Right renal cortex interstitium (tissue), 3 donors: ENCODE data around the gene ITPK1. TPM values are rescaled to one million over a fixed set of nuclear protein-coding genes. Genes with fewer than 3 reads are reported as not detected.

Source experiments
- DNase-seq, 3 donors: peaks; one replicate each; pipeline ENCODE4 v3.0.0-alpha.2; 2013; ENCODE audit warnings: low read depth in 3 of 3, low spot score in 2 of 3
- polyA plus RNA-seq, 3 donors: library from polyadenylated mRNA; unstranded; fragments of 120-200 nt; gene quantifications; one replicate each; pipeline ENCODE4 v1.2.1, GENCODE V29; 2013; ENCODE audit not compliant: insufficient read length in 3 of 3

Gene ITPK1
- polyA plus RNA-seq, 3 donors, result 28.5 to 33.7 (median 29.7) TPM

DNA sequence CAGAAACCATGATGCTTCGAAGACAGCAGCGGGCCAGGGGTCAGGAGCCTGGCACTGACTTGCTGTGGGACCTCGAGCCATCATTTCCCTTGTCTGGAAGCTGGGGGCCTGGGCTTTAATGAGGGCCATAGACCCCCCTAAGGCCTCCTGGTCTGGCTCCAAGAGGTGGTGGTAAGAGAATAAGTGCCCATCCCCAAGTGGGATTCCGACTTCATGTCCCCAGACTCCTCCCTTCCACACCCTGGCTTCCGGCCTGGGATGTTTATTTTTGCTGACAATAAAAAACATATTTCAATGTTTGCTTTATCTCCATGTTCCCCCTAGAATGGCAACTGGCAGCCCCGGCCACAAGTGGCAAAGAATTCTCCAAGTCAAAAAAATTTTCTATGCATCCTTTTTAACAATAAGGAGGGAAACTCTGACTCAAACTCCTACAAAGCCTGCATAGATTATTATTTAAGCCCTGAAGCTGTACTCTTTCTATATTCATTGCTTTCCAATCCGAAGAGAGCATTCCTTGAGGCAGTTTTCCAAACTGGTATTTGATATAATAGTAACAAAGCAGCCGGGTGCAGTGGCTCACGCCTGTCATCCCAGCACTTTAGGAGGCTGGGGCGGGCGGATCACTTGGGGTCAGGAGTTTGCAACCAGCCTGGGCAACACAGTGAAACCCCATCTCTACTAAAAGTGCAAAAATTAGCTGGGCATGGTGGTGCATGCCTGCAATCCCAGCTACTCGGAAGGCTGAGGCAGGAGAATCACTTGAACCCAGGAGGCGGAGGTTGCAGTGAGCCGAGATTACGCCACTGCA is 84.0 kb downstream of the ITPK1 start:
- no peak for DNase-seq

DNA sequence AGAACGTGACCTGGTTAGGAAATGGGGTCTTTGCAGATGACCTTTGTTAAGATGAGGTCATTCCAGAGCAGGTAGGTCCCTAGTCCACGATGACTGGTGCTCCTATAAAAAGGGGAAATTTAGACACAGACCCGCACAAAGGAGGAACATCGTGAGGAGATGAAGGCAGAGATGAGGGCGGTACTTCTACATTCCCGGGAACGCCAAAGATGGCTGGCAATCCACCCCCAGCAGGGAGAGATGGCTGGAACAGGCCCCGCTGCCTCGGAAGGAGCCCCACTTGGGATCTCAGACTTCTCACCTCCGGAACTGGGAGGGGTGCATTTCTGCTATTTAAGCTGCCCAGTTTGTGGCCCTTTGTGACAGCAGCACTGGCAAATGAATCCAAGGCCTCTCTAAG is 85.0 kb downstream of the ITPK1 start:
- no peak for DNase-seq

DNA sequence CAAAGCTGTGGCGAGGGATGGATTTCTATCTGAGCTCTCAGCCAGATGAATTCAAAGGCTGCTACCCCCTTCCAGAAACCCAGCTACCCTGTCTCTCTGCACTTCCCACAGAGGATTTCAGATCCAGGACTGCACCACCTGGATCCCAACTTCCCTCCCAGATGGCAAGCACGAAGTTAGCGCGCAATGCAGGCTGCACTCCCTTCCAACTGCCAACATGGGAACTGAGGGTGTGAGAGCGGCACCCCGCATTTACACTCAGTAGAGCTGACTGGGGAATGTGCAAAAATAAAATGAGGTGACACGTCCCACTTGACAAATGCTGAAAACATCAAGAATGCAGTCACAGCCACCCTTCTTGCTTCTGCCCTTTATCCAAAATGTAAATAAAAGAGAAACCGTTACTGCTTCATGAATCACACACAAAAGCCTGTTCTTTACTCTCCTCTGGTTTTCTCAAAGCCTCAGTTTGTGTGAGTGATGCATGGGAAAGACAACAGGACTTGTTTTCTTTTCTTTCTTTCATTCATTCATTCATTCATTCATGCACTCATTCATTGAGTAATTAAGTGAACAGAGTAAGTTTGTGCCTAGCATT is 85.7 kb downstream of the ITPK1 start:
- no peak for DNase-seq

DNA sequence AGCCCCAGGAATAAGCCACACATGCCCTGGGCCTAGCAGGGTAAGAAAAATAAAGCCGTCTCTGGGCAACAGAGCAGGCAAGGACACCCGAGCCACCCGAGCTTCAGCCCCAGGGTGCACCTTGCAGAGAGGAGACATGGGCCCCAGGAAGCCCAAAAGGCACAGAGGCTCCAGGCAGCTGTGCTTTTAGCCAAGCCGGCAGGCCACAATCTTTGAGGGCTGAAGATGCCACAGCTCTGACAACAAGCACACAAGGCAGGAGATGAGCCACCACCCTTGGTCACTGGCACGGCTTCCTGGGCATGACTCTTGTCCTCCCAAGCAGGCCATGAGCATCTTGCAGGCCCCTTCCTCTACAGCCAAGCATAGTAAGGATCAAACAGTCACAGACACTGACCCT is 86.3 kb downstream of the ITPK1 start:
- DNase-seq, result no peak

DNA sequence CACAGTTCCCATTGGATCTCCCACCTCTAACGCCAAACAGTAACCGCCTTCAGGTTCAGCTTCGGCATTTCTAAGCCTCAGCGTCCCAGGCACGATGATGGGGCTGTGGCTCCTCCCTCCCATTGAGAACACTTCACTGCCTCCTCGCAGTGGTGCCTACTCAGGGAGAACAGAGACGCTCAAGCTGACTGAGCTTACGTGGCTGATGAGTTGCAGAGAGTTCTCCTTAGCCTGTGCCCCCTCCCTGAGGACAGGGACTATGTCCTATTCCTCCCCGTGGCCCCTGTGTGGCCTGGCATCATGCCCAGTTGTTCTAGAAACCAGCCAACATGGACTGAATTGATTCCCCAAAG is 87.0 kb downstream of the ITPK1 start:
- no peak for DNase-seq

DNA sequence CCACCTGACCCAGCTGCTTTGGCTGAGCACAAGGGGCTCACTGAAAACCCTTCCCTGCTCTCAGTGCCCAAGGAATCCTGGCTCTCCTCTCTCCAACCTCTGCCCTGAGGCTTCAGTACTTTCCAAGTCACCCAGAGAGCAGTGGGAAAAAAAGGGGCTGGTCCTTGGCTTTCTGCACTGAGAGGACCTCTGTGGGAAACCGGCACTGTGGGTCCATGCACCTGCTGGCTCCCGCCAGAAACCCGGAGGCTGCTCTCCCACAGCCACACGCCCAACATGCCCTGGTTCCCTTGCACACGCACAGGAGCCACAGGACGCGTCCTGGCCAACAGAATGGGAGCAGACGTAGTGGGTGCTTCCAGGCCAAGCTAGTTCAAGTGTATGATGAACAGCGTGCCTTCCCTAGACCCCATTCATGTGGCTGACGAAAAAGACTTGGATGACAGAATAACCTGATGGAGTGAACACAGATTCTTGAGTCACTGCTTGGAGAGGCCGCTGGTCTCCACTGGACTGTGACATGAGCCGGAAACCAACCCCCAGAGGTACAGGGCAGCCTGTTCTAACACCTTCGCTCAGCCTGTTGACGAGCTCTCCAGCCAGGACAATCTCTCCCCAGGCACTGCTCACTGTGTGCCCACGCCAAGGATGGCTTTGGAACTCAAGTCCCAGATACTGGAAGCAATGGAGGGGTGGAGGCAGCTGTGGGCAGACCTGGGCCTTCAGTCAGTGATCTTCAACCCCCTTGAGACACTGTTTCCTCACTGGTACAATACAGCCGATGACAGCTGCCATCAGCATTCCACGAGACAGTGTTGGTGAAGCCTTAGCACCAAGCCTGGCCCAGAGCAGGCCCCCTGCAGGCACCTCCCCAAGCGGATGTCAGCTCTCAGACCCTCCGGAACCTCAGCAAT is 87.7 kb downstream of the ITPK1 start:
- no peak for DNase-seq

DNA sequence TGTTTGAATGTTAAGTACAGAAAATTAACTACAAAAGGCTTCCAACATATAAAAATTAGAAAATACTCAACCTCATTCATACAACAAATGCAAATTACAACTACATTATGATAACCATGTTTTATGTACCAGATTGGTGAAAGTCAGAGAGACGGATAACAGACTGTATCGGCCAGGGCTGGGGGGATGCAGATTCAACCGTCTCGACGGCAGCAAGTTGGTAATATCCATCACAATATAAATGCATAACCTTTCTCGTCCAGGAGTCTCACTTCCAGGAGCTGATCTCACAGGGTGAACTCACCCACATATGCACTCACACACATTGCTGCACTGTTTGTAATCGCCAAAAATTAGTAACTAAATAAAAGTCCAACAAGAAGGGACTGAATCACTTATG is 89.4 kb downstream of the ITPK1 start:
- DNase-seq, result no peak

DNA sequence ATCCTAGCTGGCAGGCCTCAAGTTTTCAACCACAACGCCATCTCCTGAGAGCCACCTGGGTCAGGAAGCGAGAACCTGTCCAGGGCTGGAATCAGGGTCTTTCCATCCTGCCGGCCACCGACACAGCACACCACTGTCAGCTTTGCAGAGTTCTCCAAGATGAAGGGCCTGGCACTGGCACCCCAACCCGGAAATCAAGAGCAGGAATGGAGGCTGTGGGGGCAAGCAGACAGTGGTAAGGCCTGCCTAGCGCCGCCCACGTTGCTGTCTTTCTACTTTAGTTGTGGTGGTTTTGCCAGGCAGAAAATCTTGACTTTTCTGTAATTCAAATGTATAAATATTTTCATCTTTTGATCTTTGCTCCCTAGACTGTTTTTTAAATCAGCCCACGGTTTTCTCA is 90.7 kb downstream of the ITPK1 start:
- DNase-seq, result no peak

DNA sequence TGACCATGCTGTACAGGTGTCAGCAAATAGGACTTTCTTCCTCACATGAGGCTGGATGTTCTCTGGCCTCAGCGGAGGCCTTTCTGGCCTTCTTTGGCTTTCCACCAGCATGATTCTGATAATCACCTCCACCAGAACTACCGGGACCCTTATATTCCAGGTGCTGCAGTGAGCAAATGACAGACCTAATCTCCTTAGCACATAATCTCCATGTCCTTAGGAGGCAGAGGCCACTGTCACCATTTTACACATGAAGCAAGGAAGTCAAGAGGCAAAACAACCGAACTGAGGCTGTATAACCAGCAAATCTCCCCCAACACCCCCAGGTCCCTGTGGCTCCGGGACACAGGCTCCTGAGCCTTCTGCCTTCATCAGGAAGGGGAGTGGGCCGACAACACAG is 91.2 kb downstream of the ITPK1 start:
- DNase-seq, result no peak

DNA sequence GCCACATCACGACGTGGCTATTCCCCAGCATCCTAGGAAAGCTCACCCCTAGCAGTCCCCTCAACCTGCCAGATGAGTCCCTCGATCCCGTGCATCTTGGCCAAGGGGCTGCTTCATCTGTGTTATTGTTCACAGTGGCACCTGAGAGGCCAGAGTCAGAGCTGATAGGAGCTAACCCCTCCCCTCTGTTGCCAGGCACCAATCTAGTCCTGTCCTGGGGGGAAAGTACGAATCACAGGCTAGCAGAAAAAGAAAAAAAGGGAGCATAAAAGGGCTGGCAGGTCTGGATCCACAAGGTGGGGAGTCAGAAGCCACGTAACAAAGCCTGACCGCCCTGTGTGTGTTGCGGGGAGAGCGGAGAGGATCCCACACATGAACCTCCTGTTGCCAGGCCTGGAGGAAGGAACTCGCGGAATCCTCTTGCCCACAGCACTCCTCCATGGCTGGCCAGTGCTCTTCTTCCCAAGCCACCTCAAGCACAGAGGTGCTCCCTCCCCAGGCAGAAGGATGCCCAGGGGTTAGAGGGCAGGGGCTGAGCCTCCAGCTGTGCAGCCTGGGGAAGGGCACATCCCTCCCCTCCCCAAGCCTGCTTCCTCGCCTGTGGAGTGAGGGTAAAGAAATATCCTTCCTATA is 91.8 kb downstream of the ITPK1 start:
- DNase-seq, result no peak

DNA sequence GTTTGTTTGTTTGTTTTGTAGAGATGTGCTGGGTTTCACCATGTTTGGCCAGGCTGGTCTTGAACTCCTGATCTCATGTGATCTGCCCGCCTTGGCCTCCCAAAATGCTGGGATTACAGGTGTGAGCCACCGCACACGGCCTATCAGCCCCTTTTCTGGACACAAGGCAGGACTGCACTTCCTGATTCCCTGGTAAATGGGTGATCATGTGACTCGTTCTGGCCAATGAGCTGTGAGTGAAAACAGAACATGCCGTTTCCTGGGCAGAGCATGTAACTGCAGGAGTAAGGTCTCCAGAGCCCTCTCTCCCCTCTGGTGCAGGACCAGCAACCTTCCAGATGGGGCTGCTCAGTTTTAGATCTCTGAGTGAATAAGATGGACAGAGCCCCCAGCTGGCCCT is 92.7 kb downstream of the ITPK1 start:
- no peak for DNase-seq

DNA sequence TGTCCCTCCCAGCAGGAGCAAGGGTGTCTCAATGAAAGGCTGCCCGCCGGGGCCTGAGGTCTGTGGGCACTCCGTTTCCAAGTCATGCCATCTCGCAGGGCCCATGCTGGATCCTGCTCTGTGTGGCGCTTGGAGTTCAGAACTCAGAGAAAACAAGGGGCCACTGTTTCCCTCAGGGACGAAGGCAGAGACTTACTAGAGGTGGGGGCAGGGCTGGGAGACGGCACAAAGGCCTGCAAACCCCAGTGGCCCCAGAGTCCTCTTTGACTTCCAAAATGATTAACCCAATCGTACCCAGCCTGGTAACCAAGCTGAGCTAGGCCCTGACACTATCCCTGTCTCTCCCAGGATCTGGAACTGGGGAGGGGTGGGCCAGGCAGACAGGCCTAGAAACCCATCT is 95.8 kb downstream of the ITPK1 start:
- DNase-seq, result no peak

DNA sequence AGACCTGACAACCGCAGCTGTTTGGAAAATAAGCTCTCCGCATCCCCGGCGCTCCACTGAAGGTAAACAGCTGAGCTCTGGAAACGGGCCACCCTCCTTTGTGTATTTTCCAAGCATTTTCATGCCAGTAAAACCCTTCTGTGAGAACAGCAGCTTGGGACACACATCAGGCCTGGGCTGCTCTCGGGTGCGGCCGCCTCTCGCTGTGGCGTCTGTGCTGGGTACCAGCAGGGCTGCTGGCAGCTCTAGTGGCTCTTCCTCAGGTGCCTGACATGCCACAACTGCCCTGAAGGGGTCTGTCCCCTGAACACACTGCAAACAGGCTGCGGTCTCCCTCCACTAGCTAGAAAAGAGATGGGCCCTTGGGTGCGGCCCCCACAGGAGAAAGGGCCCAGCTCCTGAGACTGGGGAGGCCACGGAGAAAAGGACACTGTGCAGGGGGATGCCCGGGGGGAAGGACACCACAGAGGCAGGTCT is 96.3 kb downstream of the ITPK1 start:
- no peak for DNase-seq

DNA sequence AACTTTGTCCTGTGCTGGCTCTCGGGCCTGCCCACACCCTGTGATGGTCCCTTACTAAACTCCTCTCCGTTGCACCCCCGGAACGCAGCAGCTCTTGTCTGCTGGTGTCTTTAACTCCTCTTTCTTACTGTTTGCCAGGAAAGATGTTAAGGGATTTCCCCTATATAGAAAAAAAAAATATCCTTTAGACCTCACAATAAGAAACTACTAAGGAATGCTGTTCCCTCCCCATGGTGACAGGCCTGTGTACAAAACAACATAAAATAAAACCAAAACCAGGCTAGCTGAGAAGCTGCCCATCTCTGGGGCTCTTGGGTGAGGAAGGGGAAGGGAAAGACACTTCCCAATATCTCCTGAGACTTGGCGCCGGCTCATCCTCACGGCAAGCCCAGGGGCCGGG is 97.4 kb downstream of the ITPK1 start:
- no peak for DNase-seq

DNA sequence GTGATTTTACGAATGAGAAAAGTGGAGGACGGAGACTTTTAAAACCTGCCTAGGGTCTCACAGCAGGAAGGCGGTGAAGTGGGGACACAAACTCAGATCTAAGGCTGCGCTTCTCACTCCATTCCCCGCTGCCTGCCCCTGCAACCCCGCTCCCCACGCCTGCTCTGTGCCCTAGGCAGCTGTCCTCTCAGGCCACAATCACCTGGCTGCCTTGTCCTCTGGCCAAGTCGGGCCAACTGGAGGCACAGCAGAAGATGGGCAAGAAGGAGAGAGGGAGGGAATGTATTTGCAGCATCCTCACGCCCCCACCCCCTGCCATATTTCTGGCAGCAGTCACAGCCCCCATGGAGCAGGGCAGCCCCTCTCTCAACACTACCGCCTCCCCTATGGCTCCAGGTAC is 97.8 kb downstream of the ITPK1 start:
- no peak for DNase-seq

DNA sequence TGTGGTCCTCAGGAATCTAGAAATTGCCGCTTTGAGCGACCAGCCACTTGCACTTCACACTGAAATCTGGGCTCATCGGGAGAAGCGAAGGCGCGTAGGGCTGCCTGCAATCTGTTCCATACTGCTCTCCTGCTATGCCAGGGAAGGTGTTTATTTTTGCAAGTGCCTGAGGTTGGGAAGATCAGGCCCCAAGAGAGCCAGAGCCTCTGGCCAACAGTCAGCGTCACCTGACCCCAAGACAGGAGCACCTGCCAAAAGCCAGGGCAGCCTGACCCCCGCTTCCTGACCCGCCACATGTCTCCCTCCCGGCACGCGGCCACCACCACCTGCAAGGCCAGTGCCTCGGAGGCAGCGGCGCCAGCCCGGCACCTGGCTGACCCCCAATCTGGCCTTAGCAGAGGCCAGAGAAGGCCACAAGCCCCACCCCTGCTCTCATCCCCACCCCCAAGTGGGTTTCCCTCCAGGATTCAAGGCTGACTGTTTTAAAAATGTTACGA is 98.4 kb downstream of the ITPK1 start:
- DNase-seq, result no peak

DNA sequence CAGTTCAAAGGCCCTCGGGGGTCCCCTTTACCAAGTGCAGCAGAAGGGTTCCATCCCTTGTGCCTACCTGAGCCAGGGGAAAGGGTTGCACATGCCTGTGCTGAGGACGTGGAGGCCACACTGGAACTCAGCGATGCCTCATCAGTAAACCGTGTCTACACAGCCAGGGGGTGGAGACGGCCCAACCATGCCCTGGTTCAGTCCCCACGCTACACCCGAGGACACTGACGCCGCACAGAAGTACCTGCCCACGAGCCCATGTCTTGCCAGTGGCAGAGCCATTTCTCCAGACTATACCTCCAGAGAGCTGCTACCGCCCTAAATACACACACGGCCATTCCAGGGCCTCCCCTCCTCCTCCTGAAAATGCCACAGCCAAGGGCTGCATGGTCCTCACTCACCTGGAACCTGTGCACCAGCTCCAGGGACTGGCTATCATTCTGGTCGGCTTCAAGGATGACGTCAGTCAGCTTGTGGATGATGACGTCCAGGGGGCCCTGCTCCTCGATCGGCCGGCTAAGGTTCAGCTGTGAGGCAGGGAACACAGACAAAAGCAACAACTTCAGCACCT is 99.4 kb downstream of the ITPK1 start:
- DNase-seq, result no peak

DNA sequence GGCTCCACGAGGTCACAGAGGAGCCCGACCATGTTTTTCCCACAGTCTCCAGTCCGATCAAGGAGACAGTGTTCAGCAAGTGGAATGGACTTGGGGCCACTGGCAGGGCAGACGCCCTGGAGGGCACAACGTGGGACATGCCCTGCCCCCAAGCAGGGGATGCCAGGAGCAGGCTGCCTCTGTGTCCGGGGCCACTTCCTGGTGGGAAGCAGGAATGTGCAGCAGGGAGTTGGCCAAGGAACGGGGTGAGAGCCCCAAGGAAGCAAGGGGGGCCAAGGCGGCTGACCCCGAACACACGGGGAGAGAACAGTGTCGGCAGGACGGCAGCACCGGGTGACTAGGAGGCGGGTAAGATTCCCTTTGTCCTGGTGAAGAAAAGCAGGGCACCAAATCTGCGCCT is 100.2 kb downstream of the ITPK1 start:
- DNase-seq, result no peak

DNA sequence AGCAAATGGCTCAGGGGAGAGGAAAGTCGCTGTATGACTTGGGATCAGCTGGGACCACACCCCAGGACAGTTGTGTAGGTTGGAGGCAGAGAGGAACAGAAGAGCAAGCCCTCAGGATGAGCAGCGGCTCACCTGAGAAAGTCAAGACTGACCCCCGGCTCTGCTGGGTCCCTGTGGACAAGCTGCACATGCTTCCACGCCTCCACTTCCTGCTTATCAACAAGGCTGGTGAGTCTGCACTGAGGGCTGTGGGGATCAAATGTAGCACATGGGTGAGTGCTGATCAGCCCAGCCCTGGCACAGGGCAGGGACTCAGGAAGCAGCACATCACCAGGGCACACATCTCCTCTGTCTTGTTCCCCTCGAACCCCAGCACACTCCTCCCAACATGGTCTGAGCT is 100.7 kb downstream of the ITPK1 start:
- no peak for DNase-seq
